Measurements from ENCODE around the gene HOXC10.

Gene HOXC10

GRCh38 chr12:54025499-54026405 lies 40.8 kb downstream of the HOXC10 start:
- DNase-seq (ENCODE audit: insufficient read length, low spot score) (no peak), FAIRE-seq (no peak)
- TF ChIP-seq POLR2A (IDR thresholded peaks at IDR 0.05; ENCODE audit: low read depth, low read length), result no peak

- TF ChIP-seq POLR2A (IDR thresholded peaks at IDR 0.05; ENCODE audit: low read depth, low read length), result no peak
- FAIRE-seq (no peak), DNase-seq (ENCODE audit: insufficient read length, low spot score) (no peak)
Observed at GRCh38 chr12:54026640-54027441, 41.9 kb downstream of the HOXC10 start.

- no peak for FAIRE-seq
- no peak for DNase-seq (ENCODE audit: insufficient read length, low spot score)
- TF ChIP-seq POLR2A (IDR thresholded peaks at IDR 0.05; ENCODE audit: low read depth, low read length), result no peak
Observed at GRCh38 chr12:54027442-54027786, 42.5 kb downstream of the HOXC10 start.

- no peak for TF ChIP-seq POLR2A (IDR thresholded peaks at IDR 0.05; ENCODE audit: low read depth, low read length)
- FAIRE-seq, result no peak
Observed at GRCh38 chr12:54028314-54029201, 43.6 kb downstream of the HOXC10 start, which contains the start of gene HOXC6. HOXC6 (plus strand) TSS chr12:54028440; CDS start chr12:54028522, 82 bp downstream.

GRCh38 chr12:54029529-54030441 lies 44.8 kb downstream of the HOXC10 start:
- no peak for TF ChIP-seq POLR2A (IDR thresholded peaks at IDR 0.05; ENCODE audit: low read depth, low read length)
- FAIRE-seq, result no peak
- DNase-seq (ENCODE audit: insufficient read length, low spot score), result no peak

More at GRCh38 chr12:54028314-54029201, 43.6 kb downstream of the HOXC10 start, which contains the start of gene HOXC6:
- no peak for DNase-seq (ENCODE audit: insufficient read length, low spot score)

GRCh38 chr12:54030442-54030801 lies 45.5 kb downstream of the HOXC10 start:
- no peak for FAIRE-seq
- no peak for TF ChIP-seq POLR2A (IDR thresholded peaks at IDR 0.05; ENCODE audit: low read depth, low read length)
- DNase-seq (ENCODE audit: insufficient read length, low spot score), result no peak

- no peak for FAIRE-seq
- DNase-seq (ENCODE audit: insufficient read length, low spot score), result no peak
Observed at GRCh38 chr12:54030889-54031471, 46.0 kb downstream of the HOXC10 start.

GRCh38 chr12:54031480-54031879 lies 46.5 kb downstream of the HOXC10 start:
- TF ChIP-seq POLR2A (IDR thresholded peaks at IDR 0.05; ENCODE audit: low read depth, low read length), result no peak
- FAIRE-seq (no peak), DNase-seq (ENCODE audit: insufficient read length, low spot score) (no peak)

More at GRCh38 chr12:54030889-54031471, 46.0 kb downstream of the HOXC10 start:
- no peak for TF ChIP-seq POLR2A (IDR thresholded peaks at IDR 0.05; ENCODE audit: low read depth, low read length)

- no peak for TF ChIP-seq POLR2A (IDR thresholded peaks at IDR 0.05; ENCODE audit: low read depth, low read length)
- DNase-seq (ENCODE audit: insufficient read length, low spot score) (no peak), FAIRE-seq (no peak)
Observed at GRCh38 chr12:54032086-54032619, 47.2 kb downstream of the HOXC10 start.

GRCh38 chr12:54032627-54033100 lies 47.7 kb downstream of the HOXC10 start, which contains the start of gene HOXC5:
HOXC5 (plus strand) TSS chr12:54033050; CDS start chr12:54033123, 73 bp downstream.
- FAIRE-seq, result no peak
- peak; percentile 83 for DNase-seq (ENCODE audit: insufficient read length, low spot score)
- no peak for TF ChIP-seq POLR2A (IDR thresholded peaks at IDR 0.05; ENCODE audit: low read depth, low read length)

- FAIRE-seq (no peak), DNase-seq (ENCODE audit: insufficient read length, low spot score) (peak; percentile 74)
Observed at GRCh38 chr12:54033106-54033979, 48.4 kb downstream of the HOXC10 start.

More at GRCh38 chr12:54033106-54033979, 48.4 kb downstream of the HOXC10 start:
- 0 out of 2 replicates have a peak, but pooled peaks have one; percentile 6 for TF ChIP-seq POLR2A (IDR thresholded peaks at IDR 0.05; ENCODE audit: low read depth, low read length)

Data from H54 (cell line).